ENCODE results near the gene PCDHB14.
"Not testable (repeated sequence)": the region's sequence is repeated elsewhere in the genome, so short reads cannot be mapped to it uniquely, and the experiment has no call there.

PCDHB14 gene

GRCh38 chr5:141208478-141208877 is 14.7 kb upstream of the PCDHB14 start, which contains the start of gene PCDHB12:
Gene PCDHB12, plus strand, starts transcription at chr5:141208719. Its CDS starts 189 bp downstream, at chr5:141208908.
- Histone ChIP-seq H3K79me2 (ENCODE audit: insufficient read depth, low read length) (no peaks in the 10 kb centered on the region), H4K20me1 (ENCODE audit: insufficient read depth, low read length, poor library complexity, severe bottlenecking) (no peaks in the 10 kb centered on the region), H3K9ac (ENCODE audit: low read depth, low read length, poor library complexity, severe bottlenecking) (no peak within 1 kb of the TSS), H2AFZ (ENCODE audit: low read length) (no peak within 1 kb of the TSS), H3F3A (ENCODE audit: low read depth) (no peaks in the 10 kb centered on the region), H3K9me3 (ENCODE audit: insufficient read depth, low read depth, low read length) (no peaks in the 10 kb centered on the region), H3K36me3 (ENCODE audit: insufficient read depth, low read length) (no peaks in the 10 kb centered on the region), H3K4me1 (ENCODE audit: insufficient read depth, low read length, poor library complexity, severe bottlenecking) (no peaks in the 10 kb centered on the region), H3K4me3 (ENCODE audit: low read length, poor library complexity, severe bottlenecking) (no peak within 1 kb of the TSS), H3K27me3 (ENCODE audit: insufficient read depth, low read length, poor library complexity, severe bottlenecking) (no peaks in the 10 kb centered on the region), H3K4me2 (ENCODE audit: low read depth, low read length, poor library complexity, severe bottlenecking) (no peak within 1 kb of the TSS), H3K9me2 (replicated peaks; ENCODE audit: low read depth, low read length) (no peaks in the 10 kb centered on the region)
- no peak for TF ChIP-seq CTCF (conservative IDR thresholded peaks at IDR 0.05; ENCODE audit: low read length)
- no peak for TF ChIP-seq EZH2phosphoT487 (IDR thresholded peaks at IDR 0.05; ENCODE audit: borderline replicate concordance)

GRCh38 chr5:141210281-141210680 is 12.9 kb upstream of the PCDHB14 start:
- not testable (repeated sequence) for H3K27me3 ChIP-seq (ENCODE audit: insufficient read depth, low read length, poor library complexity, severe bottlenecking); H3K4me1 ChIP-seq (ENCODE audit: insufficient read depth, low read length, poor library complexity, severe bottlenecking); H3K9ac ChIP-seq (ENCODE audit: low read depth, low read length, poor library complexity, severe bottlenecking); H3K9me3 ChIP-seq (ENCODE audit: insufficient read depth, low read depth, low read length); H2AFZ ChIP-seq (ENCODE audit: low read length); H3K79me2 ChIP-seq (ENCODE audit: insufficient read depth, low read length); H3K9me2 ChIP-seq (replicated peaks; ENCODE audit: low read depth, low read length); H3F3A ChIP-seq (ENCODE audit: low read depth); H3K36me3 ChIP-seq (ENCODE audit: insufficient read depth, low read length); H3K4me2 ChIP-seq (ENCODE audit: low read depth, low read length, poor library complexity, severe bottlenecking); H4K20me1 ChIP-seq (ENCODE audit: insufficient read depth, low read length, poor library complexity, severe bottlenecking); H3K4me3 ChIP-seq (ENCODE audit: low read length, poor library complexity, severe bottlenecking)

GRCh38 chr5:141210849-141211248 is 12.3 kb upstream of the PCDHB14 start:
- H4K20me1 ChIP-seq (ENCODE audit: insufficient read depth, low read length, poor library complexity, severe bottlenecking); H3K4me3 ChIP-seq (ENCODE audit: low read length, poor library complexity, severe bottlenecking); H3K4me2 ChIP-seq (ENCODE audit: low read depth, low read length, poor library complexity, severe bottlenecking); H3K9ac ChIP-seq (ENCODE audit: low read depth, low read length, poor library complexity, severe bottlenecking); H3K9me2 ChIP-seq (replicated peaks; ENCODE audit: low read depth, low read length); H3K4me1 ChIP-seq (ENCODE audit: insufficient read depth, low read length, poor library complexity, severe bottlenecking); H3K27me3 ChIP-seq (ENCODE audit: insufficient read depth, low read length, poor library complexity, severe bottlenecking); H3K79me2 ChIP-seq (ENCODE audit: insufficient read depth, low read length); H3K36me3 ChIP-seq (ENCODE audit: insufficient read depth, low read length); H3F3A ChIP-seq (ENCODE audit: low read depth); H2AFZ ChIP-seq (ENCODE audit: low read length); H3K9me3 ChIP-seq (ENCODE audit: insufficient read depth, low read depth, low read length): not testable (repeated sequence)

- not testable (repeated sequence) for H3K36me3 ChIP-seq (ENCODE audit: insufficient read depth, low read length); H3K4me2 ChIP-seq (ENCODE audit: low read depth, low read length, poor library complexity, severe bottlenecking); H2AFZ ChIP-seq (ENCODE audit: low read length); H3F3A ChIP-seq (ENCODE audit: low read depth); H3K9me3 ChIP-seq (ENCODE audit: insufficient read depth, low read depth, low read length); H3K27me3 ChIP-seq (ENCODE audit: insufficient read depth, low read length, poor library complexity, severe bottlenecking); H3K4me3 ChIP-seq (ENCODE audit: low read length, poor library complexity, severe bottlenecking); H3K79me2 ChIP-seq (ENCODE audit: insufficient read depth, low read length); H3K4me1 ChIP-seq (ENCODE audit: insufficient read depth, low read length, poor library complexity, severe bottlenecking); H3K9ac ChIP-seq (ENCODE audit: low read depth, low read length, poor library complexity, severe bottlenecking); H3K9me2 ChIP-seq (replicated peaks; ENCODE audit: low read depth, low read length); H4K20me1 ChIP-seq (ENCODE audit: insufficient read depth, low read length, poor library complexity, severe bottlenecking)
Measured at GRCh38 chr5:141213656-141214339, 9.3 kb upstream of the PCDHB14 start, which contains the start of gene PCDHB13. Gene PCDHB13, plus strand, starts transcription at chr5:141213919. Its CDS starts 205 bp downstream, at chr5:141214124.

- not testable (repeated sequence) for H3K36me3 ChIP-seq (ENCODE audit: insufficient read depth, low read length); H3K9me3 ChIP-seq (ENCODE audit: insufficient read depth, low read depth, low read length); H3K4me2 ChIP-seq (ENCODE audit: low read depth, low read length, poor library complexity, severe bottlenecking); H3K9me2 ChIP-seq (replicated peaks; ENCODE audit: low read depth, low read length); H3K4me1 ChIP-seq (ENCODE audit: insufficient read depth, low read length, poor library complexity, severe bottlenecking); H3K4me3 ChIP-seq (ENCODE audit: low read length, poor library complexity, severe bottlenecking); H3K27me3 ChIP-seq (ENCODE audit: insufficient read depth, low read length, poor library complexity, severe bottlenecking); H2AFZ ChIP-seq (ENCODE audit: low read length); H3F3A ChIP-seq (ENCODE audit: low read depth); H3K79me2 ChIP-seq (ENCODE audit: insufficient read depth, low read length); H4K20me1 ChIP-seq (ENCODE audit: insufficient read depth, low read length, poor library complexity, severe bottlenecking); H3K9ac ChIP-seq (ENCODE audit: low read depth, low read length, poor library complexity, severe bottlenecking)
Measured at GRCh38 chr5:141214583-141214982, 8.6 kb upstream of the PCDHB14 start.

- not testable (repeated sequence) for H3K4me1 ChIP-seq (ENCODE audit: insufficient read depth, low read length, poor library complexity, severe bottlenecking); H3K9ac ChIP-seq (ENCODE audit: low read depth, low read length, poor library complexity, severe bottlenecking)
Measured at GRCh38 chr5:141215504-141215903, 7.6 kb upstream of the PCDHB14 start.

GRCh38 chr5:141216035-141216434 is 7.1 kb upstream of the PCDHB14 start:
- not testable (repeated sequence) for H3K36me3 ChIP-seq (ENCODE audit: insufficient read depth, low read length); H2AFZ ChIP-seq (ENCODE audit: low read length); H3K27me3 ChIP-seq (ENCODE audit: insufficient read depth, low read length, poor library complexity, severe bottlenecking); H3K79me2 ChIP-seq (ENCODE audit: insufficient read depth, low read length); H3K9me2 ChIP-seq (replicated peaks; ENCODE audit: low read depth, low read length); H3K9ac ChIP-seq (ENCODE audit: low read depth, low read length, poor library complexity, severe bottlenecking); H3F3A ChIP-seq (ENCODE audit: low read depth); H3K4me3 ChIP-seq (ENCODE audit: low read length, poor library complexity, severe bottlenecking); H3K4me2 ChIP-seq (ENCODE audit: low read depth, low read length, poor library complexity, severe bottlenecking); H3K9me3 ChIP-seq (ENCODE audit: insufficient read depth, low read depth, low read length); H3K4me1 ChIP-seq (ENCODE audit: insufficient read depth, low read length, poor library complexity, severe bottlenecking); H4K20me1 ChIP-seq (ENCODE audit: insufficient read depth, low read length, poor library complexity, severe bottlenecking)

More at GRCh38 chr5:141215504-141215903, 7.6 kb upstream of the PCDHB14 start:
- not testable (repeated sequence) for H2AFZ ChIP-seq (ENCODE audit: low read length); H3F3A ChIP-seq (ENCODE audit: low read depth); H3K4me2 ChIP-seq (ENCODE audit: low read depth, low read length, poor library complexity, severe bottlenecking); H4K20me1 ChIP-seq (ENCODE audit: insufficient read depth, low read length, poor library complexity, severe bottlenecking); H3K9me2 ChIP-seq (replicated peaks; ENCODE audit: low read depth, low read length); H3K27me3 ChIP-seq (ENCODE audit: insufficient read depth, low read length, poor library complexity, severe bottlenecking); H3K9me3 ChIP-seq (ENCODE audit: insufficient read depth, low read depth, low read length); H3K79me2 ChIP-seq (ENCODE audit: insufficient read depth, low read length); H3K36me3 ChIP-seq (ENCODE audit: insufficient read depth, low read length); H3K4me3 ChIP-seq (ENCODE audit: low read length, poor library complexity, severe bottlenecking)
